Measurements from ENCODE around the gene TBC1D4. TPM values are rescaled to one million over a fixed set of nuclear protein-coding genes. Genes with fewer than 3 reads are reported as not detected.
A peak's percentile ranks its signal among the peaks of the same experiment; 100 is the strongest.

The TBC1D4 gene
- total and polyA plus RNA-seq, 2 donors (not counting 1 experiment from before 2014, with no cell fraction given), result 10.3 to 15.4 TPM

- H3K27me3 ChIP-seq (ENCODE audit: control insufficient read depth, insufficient read depth, low read length), result no peaks in the 10 kb centered on the region
- no peaks in the 10 kb centered on the region for H3K79me2 ChIP-seq (ENCODE audit: control insufficient read depth, insufficient read depth, low read length)
- no peak overlapping the region for H2AFZ ChIP-seq (ENCODE audit: low read length)
- no peaks in the 10 kb centered on the region for H3K36me3 ChIP-seq (ENCODE audit: control insufficient read depth, insufficient read depth, low read length)
- H3K27ac ChIP-seq (ENCODE audit: insufficient read depth, low read length), result no peak overlapping the region
- H4K20me1 ChIP-seq (ENCODE audit: control insufficient read depth, extremely low read depth, insufficient read depth, low read length), result no peaks in the 10 kb centered on the region
- no peaks in the 10 kb centered on the region for H3K9me3 ChIP-seq (ENCODE audit: control insufficient read depth, insufficient read depth, low read depth, low read length)
- TF ChIP-seq, protein P1, sequence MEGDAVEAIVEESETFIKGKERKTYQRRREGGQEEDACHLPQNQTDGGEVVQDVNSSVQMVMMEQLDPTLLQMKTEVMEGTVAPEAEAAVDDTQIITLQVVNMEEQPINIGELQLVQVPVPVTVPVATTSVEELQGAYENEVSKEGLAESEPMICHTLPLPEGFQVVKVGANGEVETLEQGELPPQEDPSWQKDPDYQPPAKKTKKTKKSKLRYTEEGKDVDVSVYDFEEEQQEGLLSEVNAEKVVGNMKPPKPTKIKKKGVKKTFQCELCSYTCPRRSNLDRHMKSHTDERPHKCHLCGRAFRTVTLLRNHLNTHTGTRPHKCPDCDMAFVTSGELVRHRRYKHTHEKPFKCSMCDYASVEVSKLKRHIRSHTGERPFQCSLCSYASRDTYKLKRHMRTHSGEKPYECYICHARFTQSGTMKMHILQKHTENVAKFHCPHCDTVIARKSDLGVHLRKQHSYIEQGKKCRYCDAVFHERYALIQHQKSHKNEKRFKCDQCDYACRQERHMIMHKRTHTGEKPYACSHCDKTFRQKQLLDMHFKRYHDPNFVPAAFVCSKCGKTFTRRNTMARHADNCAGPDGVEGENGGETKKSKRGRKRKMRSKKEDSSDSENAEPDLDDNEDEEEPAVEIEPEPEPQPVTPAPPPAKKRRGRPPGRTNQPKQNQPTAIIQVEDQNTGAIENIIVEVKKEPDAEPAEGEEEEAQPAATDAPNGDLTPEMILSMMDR (conservative IDR thresholded peaks at IDR 0.05 in 1 of 2, IDR thresholded peaks at IDR 0.05 in 1 of 2; ENCODE audit: low read depth in 1 of 2, low read length in 2 of 2), result no peak
- TF ChIP-seq EZH2 (IDR thresholded peaks at IDR 0.05; ENCODE audit: low read length, missing control alignments), result no peak
- no peak overlapping the region for H3K4me2 ChIP-seq (ENCODE audit: extremely low read depth, insufficient read depth, low read length)
- DNase-seq (ENCODE audit: low read depth in 2 of 2), result peak in 1 of 2 donors; percentile 37
- no peak overlapping the region for H3K4me3 ChIP-seq (replicated peaks in 1 of 4; ENCODE audit: control extremely low read depth in 1 of 4, insufficient read depth in 1 of 4, low read depth in 3 of 4, low read length in 4 of 4)
- no peaks in the 10 kb centered on the region for H3K4me1 ChIP-seq (ENCODE audit: control insufficient read depth, extremely low read depth, insufficient read depth, low read length)
- no peak overlapping the region for H3K9ac ChIP-seq (ENCODE audit: insufficient read depth, low read length)
Observed at GRCh38 chr13:75305059-75305458, 176.9 kb downstream of the TBC1D4 start.

DNA sequence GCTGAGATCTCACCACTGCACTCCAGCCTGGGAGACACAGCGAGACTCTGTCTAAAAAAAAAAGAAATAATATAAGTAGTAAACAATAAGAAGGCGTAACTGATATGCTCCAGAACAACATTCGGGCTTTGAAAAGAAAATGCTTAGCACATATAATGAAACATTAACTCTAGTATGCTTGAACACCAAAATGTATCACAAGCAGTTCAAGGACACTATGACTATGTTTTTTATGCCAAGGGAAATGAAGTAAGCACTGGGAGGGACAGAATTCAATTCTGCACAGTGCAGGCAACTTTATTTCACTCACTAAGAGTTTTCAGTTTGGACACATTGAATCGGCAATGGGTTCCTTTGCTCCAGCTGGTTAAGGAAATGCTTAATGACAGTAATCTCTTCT, 178.7 kb downstream of the TBC1D4 start:
- no peak overlapping the region for H3K4me2 ChIP-seq (ENCODE audit: extremely low read depth, insufficient read depth, low read length)
- no peaks in the 10 kb centered on the region for H3K79me2 ChIP-seq (ENCODE audit: control insufficient read depth, insufficient read depth, low read length)
- H3K9me3 ChIP-seq (ENCODE audit: control insufficient read depth, insufficient read depth, low read depth, low read length), result no peaks in the 10 kb centered on the region
- no peak overlapping the region for H3K27ac ChIP-seq (ENCODE audit: insufficient read depth, low read length)
- H2AFZ ChIP-seq (ENCODE audit: low read length), result no peak overlapping the region
- H3K9ac ChIP-seq (ENCODE audit: insufficient read depth, low read length), result no peak overlapping the region
- H3K36me3 ChIP-seq (ENCODE audit: control insufficient read depth, insufficient read depth, low read length), result no peaks in the 10 kb centered on the region
- H3K4me3 ChIP-seq (replicated peaks in 1 of 4; ENCODE audit: control extremely low read depth in 1 of 4, insufficient read depth in 1 of 4, low read depth in 3 of 4, low read length in 4 of 4), result no peak overlapping the region
- no peaks in the 10 kb centered on the region for H3K27me3 ChIP-seq (ENCODE audit: control insufficient read depth, insufficient read depth, low read length)
- DNase-seq (ENCODE audit: low read depth in 2 of 2), result no peak
- H3K4me1 ChIP-seq (ENCODE audit: control insufficient read depth, extremely low read depth, insufficient read depth, low read length), result no peaks in the 10 kb centered on the region
- TF ChIP-seq, protein P1 (conservative IDR thresholded peaks at IDR 0.05 in 1 of 2, IDR thresholded peaks at IDR 0.05 in 1 of 2; ENCODE audit: low read depth in 1 of 2, low read length in 2 of 2), result no peak
- TF ChIP-seq EZH2 (IDR thresholded peaks at IDR 0.05; ENCODE audit: low read length, missing control alignments), result no peak
- H4K20me1 ChIP-seq (ENCODE audit: control insufficient read depth, extremely low read depth, insufficient read depth, low read length), result no peaks in the 10 kb centered on the region

DNA sequence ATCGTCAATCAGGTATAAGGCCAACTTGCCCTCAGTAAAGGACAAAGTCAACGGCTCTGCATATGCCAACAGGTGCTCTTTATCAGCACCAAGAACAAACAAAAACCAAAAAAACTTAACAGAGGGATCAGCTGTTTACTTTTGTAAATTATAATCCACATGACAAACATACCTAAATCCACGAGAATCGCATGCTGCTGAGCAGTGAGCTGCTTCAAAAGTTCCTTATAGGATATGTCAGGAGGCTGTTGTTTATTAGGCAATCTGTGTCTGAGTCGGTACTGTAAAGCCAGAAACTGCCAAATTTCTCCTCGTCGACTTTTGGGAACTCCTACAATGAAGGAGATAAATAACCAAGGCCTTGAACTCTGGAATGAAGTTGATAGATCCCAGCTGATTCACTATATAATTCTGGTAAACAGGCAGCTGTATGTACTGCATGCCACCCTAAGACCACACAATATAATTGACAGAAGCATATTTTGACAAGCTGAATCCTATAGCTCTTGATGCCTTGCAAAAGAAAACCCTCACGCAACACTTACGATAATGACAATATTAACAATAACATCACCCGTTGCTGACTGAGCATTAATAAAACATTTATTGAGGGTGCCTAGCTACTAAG, 179.8 kb downstream of the TBC1D4 start:
- Histone ChIP-seq H3K27me3 (ENCODE audit: control insufficient read depth, insufficient read depth, low read length) (no peaks in the 10 kb centered on the region), H3K27ac (ENCODE audit: insufficient read depth, low read length) (no peak overlapping the region), H3K36me3 (ENCODE audit: control insufficient read depth, insufficient read depth, low read length) (no peaks in the 10 kb centered on the region), H3K79me2 (ENCODE audit: control insufficient read depth, insufficient read depth, low read length) (no peaks in the 10 kb centered on the region), H3K4me3 (replicated peaks in 1 of 4; ENCODE audit: control extremely low read depth in 1 of 4, insufficient read depth in 1 of 4, low read depth in 3 of 4, low read length in 4 of 4) (no peak overlapping the region), H3K9me3 (ENCODE audit: control insufficient read depth, insufficient read depth, low read depth, low read length) (no peaks in the 10 kb centered on the region), H2AFZ (ENCODE audit: low read length) (no peak overlapping the region), H4K20me1 (ENCODE audit: control insufficient read depth, extremely low read depth, insufficient read depth, low read length) (no peaks in the 10 kb centered on the region), H3K9ac (ENCODE audit: insufficient read depth, low read length) (no peak overlapping the region), H3K4me2 (ENCODE audit: extremely low read depth, insufficient read depth, low read length) (no peak overlapping the region), H3K4me1 (ENCODE audit: control insufficient read depth, extremely low read depth, insufficient read depth, low read length) (no peaks in the 10 kb centered on the region)
- TF ChIP-seq, protein P1 (conservative IDR thresholded peaks at IDR 0.05 in 1 of 2, IDR thresholded peaks at IDR 0.05 in 1 of 2; ENCODE audit: low read depth in 1 of 2, low read length in 2 of 2), result no peak
- TF ChIP-seq EZH2 (IDR thresholded peaks at IDR 0.05; ENCODE audit: low read length, missing control alignments), result no peak
- peak in 1 of 2 donors; percentile 73 for DNase-seq (ENCODE audit: low read depth in 2 of 2)

Data from fibroblast of lung (primary cell).